HL-60 (cell line): Measurements from ENCODE around the gene FSTL3.

Experiments
- CTCF ChIP-seq: IDR thresholded peaks from one replicate; pipeline ENCODE4 v1.5.1; 2011; ENCODE audit warnings: low read length, control low read depth, inconsistent platforms; ENCODE audit not compliant: insufficient read depth
- GABPA ChIP-seq: IDR thresholded peaks from 2 replicates; pipeline ENCODE4 v1.6.1; 2012; ENCODE audit warnings: low read depth
- POLR2AphosphoS5 ChIP-seq: IDR thresholded peaks from 2 replicates; pipeline ENCODE4 v1.6.1; 2012; ENCODE audit warnings: low read depth
- REST ChIP-seq: IDR thresholded peaks from 2 replicates; pipeline ENCODE4 v1.6.1; 2012; ENCODE audit warnings: low read depth; ENCODE audit not compliant: insufficient replicate concordance
- SPI1 ChIP-seq: IDR thresholded peaks from 2 replicates; pipeline ENCODE4 v1.6.1; 2012; ENCODE audit warnings: low read depth, mild to moderate bottlenecking, borderline replicate concordance

GRCh38 chr19:681029-682019 is 5.1 kb downstream of the FSTL3 start:
- TF ChIP-seq CTCF, result no peak
- TF ChIP-seq REST, result no peak
- peak; percentile 78 for TF ChIP-seq POLR2AphosphoS5
- TF ChIP-seq SPI1, result peak; percentile 18; the same call in 1 of the 2 replicates
- no peak for TF ChIP-seq GABPA
